Kidney capillary endothelial cell (primary cell): ENCODE measurements around the gene TCTN2.

Source experiments
- DNase-seq: peaks from one replicate; pipeline ENCODE4 v3.0.0-alpha.2; 2018; ENCODE audit warnings: low spot score

TCTN2 gene

GRCh38 chr12:123741937-123742572, 71.1 kb downstream of the TCTN2 start:
- no peak for DNase-seq

GRCh38 chr12:123743002-123743401, 72.1 kb downstream of the TCTN2 start:
- DNase-seq = no peak

GRCh38 chr12:123744836-123745235, 73.9 kb downstream of the TCTN2 start:
- DNase-seq = no peak

- DNase-seq = no peak
Measured at GRCh38 chr12:123747309-123747708, 76.4 kb downstream of the TCTN2 start.

- no peak for DNase-seq
Measured at GRCh38 chr12:123748161-123748560, 77.2 kb downstream of the TCTN2 start.

- DNase-seq = no peak
Measured at GRCh38 chr12:123748661-123749060, 77.7 kb downstream of the TCTN2 start.

GRCh38 chr12:123749355-123749754, 78.4 kb downstream of the TCTN2 start:
- DNase-seq = no peak

GRCh38 chr12:123750159-123750656, 79.3 kb downstream of the TCTN2 start:
- no peak for DNase-seq

- no peak for DNase-seq
Measured at GRCh38 chr12:123752046-123752445, 81.1 kb downstream of the TCTN2 start.

GRCh38 chr12:123754041-123754772, 83.3 kb downstream of the TCTN2 start:
- no peak for DNase-seq

GRCh38 chr12:123757561-123757960, 86.6 kb downstream of the TCTN2 start:
- DNase-seq = no peak
